GM21390 (cell line): ENCODE measurements around the gene CSMD2.

Experiments
- ATAC-seq: cut with Tn5 transposase; IDR thresholded peaks from one replicate; pipeline ENCODE4 v1.9.1; 2021; ENCODE audit not compliant: unreplicated experiment

CSMD2 gene

GRCh38 chr1:33966346-33967141 lies 198.5 kb downstream of the CSMD2 start:
- ATAC-seq, result no peak

GRCh38 chr1:33965086-33965485 lies 199.9 kb downstream of the CSMD2 start:
- ATAC-seq, result no peak

- no peak for ATAC-seq
These were observed 203.0 kb downstream of the CSMD2 start for GRCh38 chr1:33962061-33962460.

- no peak for ATAC-seq
These were observed 204.7 kb downstream of the CSMD2 start for GRCh38 chr1:33960188-33960895.

- no peak for ATAC-seq
These were observed 207.2 kb downstream of the CSMD2 start for GRCh38 chr1:33957854-33958253.

GRCh38 chr1:33955096-33955495 lies 209.9 kb downstream of the CSMD2 start:
- ATAC-seq, result no peak

GRCh38 chr1:33949570-33949969 lies 215.5 kb downstream of the CSMD2 start:
- no peak for ATAC-seq

GRCh38 chr1:33948291-33948690 lies 216.7 kb downstream of the CSMD2 start:
- ATAC-seq, result no peak

GRCh38 chr1:33946836-33947235 lies 218.2 kb downstream of the CSMD2 start:
- ATAC-seq, result no peak

- no peak for ATAC-seq
These were observed 220.2 kb downstream of the CSMD2 start for GRCh38 chr1:33944846-33945245.

- ATAC-seq, result no peak
These were observed 221.1 kb downstream of the CSMD2 start for GRCh38 chr1:33943978-33944377.

GRCh38 chr1:33932871-33933270 lies 232.2 kb downstream of the CSMD2 start:
- no peak for ATAC-seq

GRCh38 chr1:33931111-33931475 lies 233.9 kb downstream of the CSMD2 start:
- ATAC-seq, result no peak

GRCh38 chr1:33930346-33931110 lies 234.5 kb downstream of the CSMD2 start:
- no peak for ATAC-seq

GRCh38 chr1:33928251-33928650 lies 236.8 kb downstream of the CSMD2 start:
- ATAC-seq, result no peak

GRCh38 chr1:33927721-33928120 lies 237.3 kb downstream of the CSMD2 start:
- ATAC-seq, result no peak

- no peak for ATAC-seq
These were observed 239.4 kb downstream of the CSMD2 start for GRCh38 chr1:33925586-33925985.

GRCh38 chr1:33921281-33921680 lies 243.7 kb downstream of the CSMD2 start:
- ATAC-seq, result no peak

GRCh38 chr1:33918368-33918767 lies 246.7 kb downstream of the CSMD2 start:
- no peak for ATAC-seq

- ATAC-seq, result no peak
These were observed 248.2 kb downstream of the CSMD2 start for GRCh38 chr1:33916786-33917185.

GRCh38 chr1:33914531-33914930 lies 250.5 kb downstream of the CSMD2 start:
- ATAC-seq, result no peak
